OCI-LY3 (cell line): ENCODE data around the gene PPP1R9A.

Experiments used
- EZH2phosphoT487 ChIP-seq: fragments of 200-600 bp; shearing (Covaris generic); IDR thresholded peaks from 2 replicates; pipeline ENCODE4 v1.6.1; 2018; ENCODE audit warnings: antibody characterized with exemption, mixed run types, low read depth
- TF ChIP-seq, protein P1 (sequence below): fragments of 200-600, 300-600 bp; sonication (generic); IDR thresholded peaks from 2 replicates; pipeline ENCODE4 v1.5.1; 2014; ENCODE audit warnings: antibody characterized with exemption, low read length, low read depth

DNA sequence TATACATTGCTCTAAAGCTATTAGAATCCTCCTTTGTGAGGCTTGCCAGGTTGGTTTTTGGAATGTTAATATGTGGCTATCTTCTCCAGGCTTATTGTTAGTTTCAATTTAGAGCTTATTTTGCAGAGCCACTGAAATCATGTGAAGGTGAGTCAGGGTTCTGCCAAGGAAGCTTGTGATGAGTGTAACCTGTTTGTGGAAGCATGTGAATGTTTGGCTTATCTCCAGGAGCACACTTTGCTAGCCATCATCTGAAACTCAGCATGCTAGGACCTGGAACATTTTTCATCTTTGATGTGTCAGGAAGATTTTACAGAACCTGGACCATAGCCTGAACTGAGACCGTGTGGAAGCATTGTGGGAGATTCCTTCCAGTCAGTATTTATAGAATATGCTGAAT lies 197.3 kb downstream of the PPP1R9A start:
- TF ChIP-seq, protein P1, sequence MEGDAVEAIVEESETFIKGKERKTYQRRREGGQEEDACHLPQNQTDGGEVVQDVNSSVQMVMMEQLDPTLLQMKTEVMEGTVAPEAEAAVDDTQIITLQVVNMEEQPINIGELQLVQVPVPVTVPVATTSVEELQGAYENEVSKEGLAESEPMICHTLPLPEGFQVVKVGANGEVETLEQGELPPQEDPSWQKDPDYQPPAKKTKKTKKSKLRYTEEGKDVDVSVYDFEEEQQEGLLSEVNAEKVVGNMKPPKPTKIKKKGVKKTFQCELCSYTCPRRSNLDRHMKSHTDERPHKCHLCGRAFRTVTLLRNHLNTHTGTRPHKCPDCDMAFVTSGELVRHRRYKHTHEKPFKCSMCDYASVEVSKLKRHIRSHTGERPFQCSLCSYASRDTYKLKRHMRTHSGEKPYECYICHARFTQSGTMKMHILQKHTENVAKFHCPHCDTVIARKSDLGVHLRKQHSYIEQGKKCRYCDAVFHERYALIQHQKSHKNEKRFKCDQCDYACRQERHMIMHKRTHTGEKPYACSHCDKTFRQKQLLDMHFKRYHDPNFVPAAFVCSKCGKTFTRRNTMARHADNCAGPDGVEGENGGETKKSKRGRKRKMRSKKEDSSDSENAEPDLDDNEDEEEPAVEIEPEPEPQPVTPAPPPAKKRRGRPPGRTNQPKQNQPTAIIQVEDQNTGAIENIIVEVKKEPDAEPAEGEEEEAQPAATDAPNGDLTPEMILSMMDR, result no peak
- no peak for TF ChIP-seq EZH2phosphoT487
